D721Med (cell line): ENCODE results near the gene C12orf57.
A peak's percentile ranks its signal among the peaks of the same experiment; 100 is the strongest.

Experiments
- DNase-seq: peaks from one replicate; pipeline ENCODE4 v3.0.0; 2011; ENCODE audit warnings: low spot score; ENCODE audit not compliant: insufficient read length
- FAIRE-seq: peaks from 2 replicates; lab custom pipeline; 2011; peaks lifted over from hg19 to GRCh38; lab: Jason Lieb, UNC
- TF ChIP-seq, protein P1 (sequence below): IDR thresholded peaks from 2 replicates; pipeline ENCODE4 v1.5.1; 2012; ENCODE audit warnings: mild to moderate bottlenecking, control low read depth; ENCODE audit not compliant: insufficient read depth; ENCODE audit errors: missing control alignments

Gene C12orf57

DNA sequence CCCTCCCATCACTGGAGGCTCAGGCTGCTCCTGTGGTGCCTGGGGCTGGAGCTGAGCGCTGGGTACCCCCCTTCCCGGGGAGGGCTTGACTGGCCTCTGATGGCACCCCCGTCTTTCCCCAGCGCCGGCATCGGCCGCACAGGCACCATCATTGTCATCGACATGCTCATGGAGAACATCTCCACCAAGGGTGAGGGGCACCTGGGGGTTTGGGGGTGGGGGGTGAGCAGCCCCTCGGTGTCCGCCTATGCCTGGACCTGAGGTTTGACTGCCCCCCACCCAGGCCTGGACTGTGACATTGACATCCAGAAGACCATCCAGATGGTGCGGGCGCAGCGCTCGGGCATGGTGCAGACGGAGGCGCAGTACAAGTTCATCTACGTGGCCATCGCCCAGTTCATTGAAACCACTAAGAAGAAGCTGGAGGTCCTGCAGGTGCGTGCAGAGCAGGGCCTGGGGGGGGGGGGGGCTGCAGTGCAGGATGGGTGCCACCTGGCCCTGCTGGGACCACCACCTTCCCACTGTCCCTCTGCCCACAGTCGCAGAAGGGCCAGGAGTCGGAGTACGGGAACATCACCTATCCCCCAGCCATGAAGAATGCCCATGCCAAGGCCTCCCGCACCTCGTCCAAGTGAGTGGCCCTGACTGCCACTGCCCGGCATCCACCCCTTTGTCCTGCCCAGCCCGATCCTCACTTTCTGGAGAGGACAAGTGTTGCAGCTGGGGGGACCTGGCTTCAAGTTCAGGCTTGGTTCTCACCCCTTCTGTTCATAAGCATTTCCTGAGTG is 16.2 kb downstream of the C12orf57 start:
- no peak for DNase-seq
- no peak for FAIRE-seq
- TF ChIP-seq, protein P1, sequence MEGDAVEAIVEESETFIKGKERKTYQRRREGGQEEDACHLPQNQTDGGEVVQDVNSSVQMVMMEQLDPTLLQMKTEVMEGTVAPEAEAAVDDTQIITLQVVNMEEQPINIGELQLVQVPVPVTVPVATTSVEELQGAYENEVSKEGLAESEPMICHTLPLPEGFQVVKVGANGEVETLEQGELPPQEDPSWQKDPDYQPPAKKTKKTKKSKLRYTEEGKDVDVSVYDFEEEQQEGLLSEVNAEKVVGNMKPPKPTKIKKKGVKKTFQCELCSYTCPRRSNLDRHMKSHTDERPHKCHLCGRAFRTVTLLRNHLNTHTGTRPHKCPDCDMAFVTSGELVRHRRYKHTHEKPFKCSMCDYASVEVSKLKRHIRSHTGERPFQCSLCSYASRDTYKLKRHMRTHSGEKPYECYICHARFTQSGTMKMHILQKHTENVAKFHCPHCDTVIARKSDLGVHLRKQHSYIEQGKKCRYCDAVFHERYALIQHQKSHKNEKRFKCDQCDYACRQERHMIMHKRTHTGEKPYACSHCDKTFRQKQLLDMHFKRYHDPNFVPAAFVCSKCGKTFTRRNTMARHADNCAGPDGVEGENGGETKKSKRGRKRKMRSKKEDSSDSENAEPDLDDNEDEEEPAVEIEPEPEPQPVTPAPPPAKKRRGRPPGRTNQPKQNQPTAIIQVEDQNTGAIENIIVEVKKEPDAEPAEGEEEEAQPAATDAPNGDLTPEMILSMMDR, result no peak

DNA sequence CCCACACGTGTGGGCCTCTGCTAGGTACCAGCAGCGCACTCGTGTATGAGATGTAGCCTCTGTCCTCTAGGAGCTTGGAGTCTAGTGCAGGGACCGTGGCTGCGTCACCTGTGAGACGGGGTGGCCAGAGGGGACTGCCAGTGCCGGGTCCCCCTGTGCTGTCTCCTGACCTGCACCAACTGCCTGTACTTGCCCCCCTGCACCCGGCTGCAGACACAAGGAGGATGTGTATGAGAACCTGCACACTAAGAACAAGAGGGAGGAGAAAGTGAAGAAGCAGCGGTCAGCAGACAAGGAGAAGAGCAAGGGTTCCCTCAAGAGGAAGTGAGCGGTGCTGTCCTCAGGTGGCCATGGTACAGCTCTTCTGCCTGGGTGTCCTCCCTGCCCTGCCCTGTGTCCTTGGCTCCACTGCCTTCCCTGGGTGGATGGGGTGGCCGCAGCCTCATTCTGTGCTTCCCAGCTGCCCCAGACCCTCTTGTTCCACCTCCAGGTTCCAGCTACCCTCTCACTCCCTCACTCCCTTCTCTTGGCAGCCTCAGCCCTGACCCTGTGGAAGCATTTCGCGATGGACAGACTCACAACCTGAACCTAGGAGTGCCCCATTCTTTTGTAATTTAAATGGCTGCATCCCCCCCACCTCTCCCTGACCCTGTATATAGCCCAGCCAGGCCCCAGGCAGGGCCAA is 16.9 kb downstream of the C12orf57 start:
- DNase-seq, result no peak
- FAIRE-seq, result no peak
- TF ChIP-seq, protein P1, result peak; percentile 7

DNA sequence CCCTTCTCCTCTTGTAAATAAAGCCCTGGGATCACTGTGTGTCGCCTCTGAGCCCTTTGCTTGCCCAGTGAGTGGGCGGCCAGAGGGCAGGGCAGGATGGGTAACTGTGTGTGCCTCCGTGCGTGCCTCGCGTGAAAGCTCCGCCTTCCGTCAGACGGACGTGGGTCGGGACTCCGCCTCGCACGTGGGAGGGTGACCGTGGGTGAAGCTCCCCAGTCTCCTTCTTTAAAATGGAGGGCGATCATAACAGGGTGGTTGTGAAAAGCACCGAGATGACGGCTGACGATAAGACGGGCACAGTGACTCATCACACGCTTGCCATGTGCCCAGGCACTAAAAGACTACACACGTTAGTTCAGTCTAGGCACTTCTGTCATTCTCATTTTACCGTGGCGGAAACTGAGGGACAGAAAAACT is 17.5 kb downstream of the C12orf57 start:
- no peak for FAIRE-seq

DNA sequence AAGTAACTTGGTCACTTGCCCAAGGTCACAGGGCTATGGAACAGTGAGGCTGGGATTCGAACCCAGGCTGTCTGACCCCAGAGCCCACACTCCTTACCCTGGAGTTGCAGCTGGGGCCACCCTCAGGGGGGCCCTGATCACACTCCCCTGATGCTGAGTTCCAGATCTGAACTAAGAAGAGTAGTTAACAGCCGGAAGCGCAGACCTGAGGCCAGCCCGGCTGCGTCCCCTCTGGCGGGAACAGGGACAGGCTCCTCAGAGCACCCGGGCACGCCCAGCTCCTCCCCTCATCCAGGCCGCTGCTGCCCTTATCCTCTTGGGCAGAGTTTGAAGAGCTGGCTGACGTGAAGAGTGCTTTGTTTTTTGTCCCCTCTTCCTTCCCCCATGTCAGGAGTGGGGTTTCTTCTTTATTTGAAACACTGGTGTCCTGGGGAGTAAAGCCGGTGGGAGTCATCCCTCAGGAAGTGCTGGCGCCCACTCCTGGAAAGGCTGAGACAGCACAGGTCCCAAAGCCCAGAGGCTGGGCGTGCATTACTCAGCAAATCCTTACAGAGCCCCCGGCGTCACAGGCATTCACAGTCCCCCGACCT is 18.0 kb downstream of the C12orf57 start:
- DNase-seq, result peak; percentile 80
- no peak for FAIRE-seq
- TF ChIP-seq, protein P1, result peak; percentile 69

More for the DNA sequence above, 17.5 kb downstream of the C12orf57 start:
- TF ChIP-seq, protein P1, result no peak
- no peak for DNase-seq

DNA sequence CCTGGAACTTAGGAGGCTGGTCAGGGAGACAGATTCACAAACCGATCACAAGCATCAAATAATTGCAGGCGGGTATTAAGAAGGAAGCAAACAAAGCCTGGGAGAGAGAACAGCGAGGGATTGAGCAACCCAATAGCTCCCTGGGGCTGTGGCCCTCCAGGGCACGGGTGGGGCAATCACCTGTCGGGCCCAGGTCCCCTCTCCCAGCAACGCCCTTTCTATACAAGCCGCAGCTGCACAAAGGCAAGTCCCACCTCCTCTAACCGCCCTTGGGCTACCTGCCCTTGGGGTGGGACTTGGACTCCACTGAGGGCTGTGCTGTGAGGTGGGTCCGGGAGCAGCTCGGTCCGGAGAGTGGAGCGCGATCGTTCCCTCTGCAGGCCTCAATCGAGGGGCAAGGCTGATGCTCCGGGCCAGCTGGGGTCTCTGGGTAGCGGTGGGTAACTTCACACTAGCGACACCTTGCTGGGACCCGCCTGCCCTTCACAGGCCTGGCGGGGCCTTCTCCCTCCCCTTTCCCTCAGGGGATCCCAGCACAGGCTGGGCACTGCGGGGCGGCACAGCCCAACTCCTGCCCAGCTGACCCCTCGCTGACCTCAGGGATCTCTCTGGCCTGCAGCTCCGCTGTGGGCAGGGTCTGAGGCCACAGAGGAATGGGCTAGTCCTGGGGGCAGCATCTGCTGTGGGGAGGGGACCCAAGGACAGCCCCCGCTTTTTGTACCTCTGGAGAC is 18.6 kb downstream of the C12orf57 start:
- FAIRE-seq (no peak), DNase-seq (no peak)
- TF ChIP-seq, protein P1, result no peak

DNA sequence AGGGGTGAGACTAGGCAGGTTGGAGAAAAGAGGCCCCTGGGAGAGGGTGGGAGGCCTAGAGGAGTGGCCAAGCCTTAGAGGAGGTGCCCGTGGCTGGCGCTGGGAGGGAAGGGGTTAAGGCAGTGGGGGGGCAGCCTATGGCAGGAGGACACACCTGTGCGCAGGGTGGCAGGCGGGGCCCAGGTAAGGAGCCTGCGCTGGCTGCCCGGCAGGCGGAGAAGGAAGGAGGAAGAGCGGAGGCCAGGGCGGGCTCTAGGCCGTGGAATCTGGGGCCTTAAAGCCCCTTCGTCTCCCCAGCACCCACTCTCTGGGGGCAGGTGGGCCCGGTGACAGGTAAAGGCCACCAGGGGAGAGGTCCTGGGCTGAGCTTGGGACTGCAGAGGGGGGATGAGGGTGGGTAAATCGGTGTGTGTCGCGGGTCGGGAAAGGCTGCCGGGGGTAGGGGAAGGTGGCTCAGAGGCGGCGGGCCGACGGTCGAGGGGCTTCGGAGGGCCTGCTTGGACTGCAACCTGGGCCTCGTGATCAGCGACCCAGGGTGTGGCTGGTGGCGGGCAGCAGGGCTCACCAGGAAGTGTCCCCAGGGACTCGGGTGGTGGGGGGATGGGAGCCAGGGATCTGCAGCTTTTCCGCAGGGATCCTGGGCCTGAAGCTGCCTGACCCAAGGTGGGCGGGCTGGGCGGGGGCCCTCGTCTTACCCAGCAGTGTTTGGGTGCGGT is 19.4 kb downstream of the C12orf57 start:
- no peak for DNase-seq
- TF ChIP-seq, protein P1, result no peak
- no peak for FAIRE-seq
